PC-3 (cell line): Measurements from ENCODE around the gene MYO16. TPM values are rescaled to one million over a fixed set of nuclear protein-coding genes. Genes with fewer than 3 reads are reported as not detected.
A peak's percentile ranks its signal among the peaks of the same experiment; 100 is the strongest.

Experiments used
- ATAC-seq: fragments of 200-7000 bp; cut with Tn5 transposase; 2 replicates; pipeline ENCODE4 v1.9.1; 2020; ENCODE audit warnings: mild to moderate bottlenecking, moderate library complexity
- BruUV-seq: library from RNA; stranded (reverse); fragments of 400-500 nt; replicated peaks from 2 replicates; lab custom pipeline; 2021; lab: Mats Ljungman, UMichigan
- CTCF ChIA-PET: fragments of 300-600 bp; sonication (Branson Sonifier 250); formaldehyde crosslinking; loops from one replicate; lab custom pipeline; 2022; ENCODE audit warnings: antibody characterized with exemption; lab: Charles Lee
- POLR2A ChIA-PET: fragments of 300-600 bp; sonication (Branson Sonifier 250); formaldehyde crosslinking; loops from one replicate; lab custom pipeline; 2022; ENCODE audit warnings: antibody characterized with exemption; ENCODE audit not compliant: unreplicated experiment; lab: Charles Lee
- DNase-seq: peaks from one replicate; pipeline ENCODE4 v3.0.0-alpha.2; 2015
- H2AFZ ChIP-seq: fragments of 300-600 bp; sonication (generic); 2 replicates; pipeline ENCODE4 v1.6.0; 2016; ENCODE audit warnings: antibody characterized with exemption, low read length
- H3F3A ChIP-seq: fragments of 300-600 bp; sonication (generic); one replicate; pipeline ENCODE4 v1.6.0; 2017; ENCODE audit warnings: antibody characterized with exemption, low read length, control low read depth, mild to moderate bottlenecking; ENCODE audit not compliant: unreplicated experiment
- H3K27ac ChIP-seq: fragments of 300-600 bp; sonication (generic); 2 replicates; pipeline ENCODE4 v1.5.1; 2016; ENCODE audit warnings: mild to moderate bottlenecking, low read length
- H3K27me3 ChIP-seq: fragments of 300-600 bp; sonication (generic); 2 replicates; pipeline ENCODE4 v1.6.1; 2016; ENCODE audit warnings: low read length, mixed read lengths
- H3K36me3 ChIP-seq: fragments of 300-600 bp; sonication (generic); 2 replicates; pipeline ENCODE4 v1.6.1; 2016; ENCODE audit warnings: low read depth, mixed run types, low read length, mixed read lengths
- H3K4me1 ChIP-seq: fragments of 300-600 bp; sonication (generic); 2 replicates; pipeline ENCODE4 v1.5.1; 2016; ENCODE audit warnings: low read length; ENCODE audit not compliant: insufficient read depth
- H3K4me2 ChIP-seq: fragments of 300-600 bp; sonication (generic); 2 replicates; pipeline ENCODE4 v1.6.0; 2016; ENCODE audit warnings: low read length
- H3K4me3 ChIP-seq: fragments of 300-600 bp; sonication (generic); 2 replicates; pipeline ENCODE4 v1.5.1; 2016; ENCODE audit warnings: mild to moderate bottlenecking, low read length, mixed read lengths
- H3K79me2 ChIP-seq: fragments of 300-600 bp; sonication (generic); 2 replicates; pipeline ENCODE4 v1.6.1; 2017; ENCODE audit warnings: low read length, mixed read lengths
- H3K9ac ChIP-seq: fragments of 300-600 bp; sonication (generic); 2 replicates; pipeline ENCODE4 v1.6.0; 2016; ENCODE audit warnings: mild to moderate bottlenecking, low read length
- H3K9me2 ChIP-seq: fragments of 300-600 bp; sonication (generic); replicated peaks from 2 replicates; pipeline ENCODE4 v1.6.1; 2016; ENCODE audit warnings: mixed run types, low read length, mixed read lengths
- H3K9me3 ChIP-seq: fragments of 300-600 bp; sonication (generic); 2 replicates; pipeline ENCODE4 v1.6.1; 2016; ENCODE audit warnings: low read length, mixed read lengths
- H4K20me1 ChIP-seq: fragments of 300-600 bp; sonication (generic); 2 replicates; pipeline ENCODE4 v1.6.1; 2016; ENCODE audit warnings: low read length, mixed read lengths
- CTCF ChIP-seq: fragments of 300-600 bp; sonication (generic); conservative IDR thresholded peaks from 2 replicates; pipeline ENCODE4 v1.5.1; 2017; ENCODE audit warnings: antibody characterized with exemption, low read depth, mild to moderate bottlenecking, low read length
- EZH2 ChIP-seq: fragments of 300-600 bp; sonication (generic); IDR thresholded peaks from one replicate; pipeline ENCODE4 v1.6.1; 2017; ENCODE audit warnings: antibody characterized with exemption, mild to moderate bottlenecking, low read length; ENCODE audit not compliant: unreplicated experiment
- EZH2phosphoT487 ChIP-seq: fragments of 300-600 bp; sonication (generic); IDR thresholded peaks from 2 replicates; pipeline ENCODE4 v1.6.1; 2018; ENCODE audit warnings: mild to moderate bottlenecking, antibody characterized with exemption, low read length, borderline replicate concordance
- intact Hi-C: fragments of 100-400 bp; cut with micrococcal nuclease; formaldehyde crosslinking; loops from 2 replicates; pipeline ENCODE4 v1.9.0; 2023
- total RNA-seq: library from RNA; depleted of rRNA; stranded (reverse); fragments of >200 nt; gene quantifications from 2 replicates; pipeline ENCODE4 v1.2.3, GENCODE V29; 2014

The MYO16 gene
- total RNA-seq, 1 experiment from 2014 or later: not detected

- intact Hi-C loops: loop anchor here (1.0 to 5.0 kb wide), 3 partner anchors 286 to 668 kb away; no protein-coding TSS in a partner anchor
- H3K79me2 ChIP-seq: no peaks in the 10 kb centered on the region
- no peak overlapping the region for H3K9ac ChIP-seq
- ChIA-PET CTCF (interaction anchor here (0.6 to 1.0 kb wide), 7 partner anchors 20 to 909 kb away, joined by 3 to 9 read pairs (median 4); no protein-coding TSS in a partner anchor), POLR2A (interaction anchor here (0.7 kb wide), 1 partner anchor 1001 kb away, joined by 3 read pairs; no protein-coding TSS in a partner anchor)
- H3K27ac ChIP-seq: no peak overlapping the region
- no peaks in the 10 kb centered on the region for H3K9me2 ChIP-seq
- H3K4me3 ChIP-seq: no peak overlapping the region
- no peaks in the 10 kb centered on the region for H4K20me1 ChIP-seq
- TF ChIP-seq EZH2phosphoT487 (no peak), EZH2 (no peak), CTCF (peak; percentile 55)
- no peaks in the 10 kb centered on the region for H3F3A ChIP-seq
- H2AFZ ChIP-seq: no peak overlapping the region
- H3K9me3 ChIP-seq: no peaks in the 10 kb centered on the region
- peaks cover 10% of the 10 kb centered on the region for H3K4me1 ChIP-seq
- H3K27me3 ChIP-seq: 0 out of 2 replicates have a peak, but pooled peaks cover 7% of the 10 kb centered on the region
- BruUV-seq: no TSS peak
- H3K4me2 ChIP-seq: peak overlapping the region; percentile 35
- peak; percentile 88 for DNase-seq
- peak; percentile 63 for ATAC-seq
- H3K36me3 ChIP-seq: no peaks in the 10 kb centered on the region
Observed at GRCh38 chr13:108895220-108895704, 265.9 kb downstream of the MYO16 start.

GRCh38 chr13:108897955-108898354, 268.5 kb downstream of the MYO16 start:
- Histone ChIP-seq H3K9me2 (no peaks in the 10 kb centered on the region), H3K4me3 (peak overlapping the region; percentile 61), H4K20me1 (no peaks in the 10 kb centered on the region), H3K79me2 (no peaks in the 10 kb centered on the region), H3K27me3 (0 out of 2 replicates have a peak, but pooled peaks cover 3% of the 10 kb centered on the region), H3K4me1 (peaks cover 13% of the 10 kb centered on the region), H3K36me3 (no peaks in the 10 kb centered on the region), H3K9ac (no peak overlapping the region), H3K27ac (no peak overlapping the region), H3K4me2 (peak overlapping the region; percentile 80), H2AFZ (peak overlapping the region; percentile 82), H3F3A (no peaks in the 10 kb centered on the region), H3K9me3 (no peaks in the 10 kb centered on the region)
- intact Hi-C loops: loop anchor here (1.0 to 5.0 kb wide), 2 partner anchors 576 to 671 kb away; no protein-coding TSS in a partner anchor
- DNase-seq (peak; percentile 43), ATAC-seq (peak; percentile 62)
- POLR2A ChIA-PET: no interaction called here
- TF ChIP-seq CTCF: no peak
- TF ChIP-seq EZH2: no peak
- TF ChIP-seq EZH2phosphoT487: no peak
- CTCF ChIA-PET: no interaction called here
- no TSS peak for BruUV-seq
